K562 (cell line): ENCODE measurements around the gene DISC1. TPM values are rescaled to one million over a fixed set of nuclear protein-coding genes. Genes with fewer than 3 reads are reported as not detected.

ENCODE experiments used
- ATAC-seq: fragments of 200-7000 bp; cut with Tn5 transposase; 3 replicates; pipeline ENCODE4 v1.9.1; 2020; ENCODE audit warnings: moderate library complexity
- BruUV-seq: library from RNA; stranded (reverse); fragments of 400-500 nt; replicated peaks from 2 replicates; lab custom pipeline; 2021; lab: Mats Ljungman, UMichigan
- CTCF ChIA-PET: fragments of 300-600 bp; formaldehyde crosslinking; extraction: SDS; loops from one replicate; lab custom pipeline; 2021; ENCODE audit warnings: low intra/inter-chr PET ratio; lab: Yijun Ruan, JAX
- POLR2A ChIA-PET: fragments of 300-600, 350-650 bp; sonication (Branson Sonifier 250); formaldehyde crosslinking; extraction: SDS; loops from one replicate; lab custom pipeline; 2021; ENCODE audit warnings: antibody characterized with exemption, inconsistent platforms; lab: Yijun Ruan, JAX
- DNase-seq, 4 experiments: peaks; one replicate each; pipeline versions ENCODE4 v3.0.0 to v3.0.0-alpha.2; 2011 to 2018; ENCODE audit warnings: low spot score in 3 of 4, mixed read lengths in 3 of 4; ENCODE audit errors: extremely low read depth in 1 of 4
- FAIRE-seq: peaks from 2 replicates; lab custom pipeline; 2011; peaks lifted over from hg19 to GRCh38; lab: Jason Lieb, UNC
- H2AFZ ChIP-seq: 2 replicates; pipeline ENCODE4 v1.6.0; 2011; ENCODE audit warnings: low read depth, low read length, control low read depth, inconsistent platforms
- H3K27ac ChIP-seq: fragments of 200-600 bp; 3 replicates; pipeline ENCODE4 v1.8.0; 2011; ENCODE audit warnings: low read depth, mild to moderate bottlenecking, control low read depth, inconsistent platforms, low read length, moderate library complexity, mixed read lengths; ENCODE audit errors: extremely low read depth
- H3K27me3 ChIP-seq, 2 experiments: fragments of 300-600 bp in 1 of 2; 2 replicates in 1 of 2; 3 replicates in 1 of 2; pipeline versions ENCODE4 v1.6.0 to v1.8.0; 2011; ENCODE audit warnings: inconsistent platforms in 2 of 2, low read length in 2 of 2, mild to moderate bottlenecking in 1 of 2, mixed read lengths in 1 of 2, moderate library complexity in 1 of 2; ENCODE audit not compliant: control insufficient read depth in 2 of 2, insufficient read depth in 2 of 2
- H3K36me3 ChIP-seq: fragments of 300-600 bp; 3 replicates; pipeline ENCODE4 v1.8.0; 2011; ENCODE audit warnings: mild to moderate bottlenecking, low read length, inconsistent platforms; ENCODE audit not compliant: control insufficient read depth, insufficient read depth
- H3K4me1 ChIP-seq, 2 experiments: fragments of 200-600 bp in 1 of 2; replicated peaks in 1 of 2; 2 replicates in 1 of 2; 3 replicates in 1 of 2; pipeline versions ENCODE4 v1.5.1 to v1.8.0; 2011; ENCODE audit warnings: inconsistent platforms in 2 of 2, low read length in 2 of 2, mild to moderate bottlenecking in 1 of 2, mixed read lengths in 1 of 2, moderate library complexity in 1 of 2; ENCODE audit not compliant: control insufficient read depth in 2 of 2, insufficient read depth in 2 of 2
- H3K4me2 ChIP-seq: 2 replicates; pipeline ENCODE4 v1.6.1; 2011; ENCODE audit warnings: low read length, control low read depth, inconsistent platforms, mixed read lengths; ENCODE audit not compliant: insufficient read depth
- H3K4me3 ChIP-seq: fragments of 200-600 bp; sonication (generic), shearing (Covaris generic); 2 replicates; pipeline ENCODE4 v1.5.1; 2016; ENCODE audit warnings: control low read depth, inconsistent platforms
- H3K79me2 ChIP-seq: fragments of 200-600 bp; 3 replicates; pipeline ENCODE4 v1.8.0; 2011; ENCODE audit warnings: low read length, inconsistent platforms; ENCODE audit not compliant: control insufficient read depth, insufficient read depth
- H3K9ac ChIP-seq, 2 experiments: 2 replicates each; pipeline versions ENCODE4 v1.6.0 to v1.6.1; 2011; ENCODE audit warnings: low read depth in 2 of 2, low read length in 2 of 2, control low read depth in 1 of 2, inconsistent platforms in 1 of 2, mild to moderate bottlenecking in 1 of 2, mixed read lengths in 1 of 2; ENCODE audit not compliant: insufficient read depth in 1 of 2
- H3K9me1 ChIP-seq: one replicate; pipeline ENCODE4 v1.6.0; 2011; ENCODE audit warnings: inconsistent platforms, mild to moderate bottlenecking, low read length, moderate library complexity; ENCODE audit not compliant: control insufficient read depth, insufficient read depth
- H3K9me3 ChIP-seq: replicated peaks from 2 replicates; pipeline ENCODE4 v1.5.1; 2011; ENCODE audit warnings: low read depth, low read length, inconsistent platforms; ENCODE audit not compliant: control insufficient read depth, insufficient read depth
- H4K20me1 ChIP-seq: replicated peaks from 2 replicates; pipeline ENCODE4 v1.6.1; 2011; ENCODE audit warnings: low read length, inconsistent platforms, mixed read lengths; ENCODE audit not compliant: control insufficient read depth, insufficient read depth
- CREB1 ChIP-seq, 2 experiments: sonication (generic) in 1 of 2; formaldehyde crosslinking in 1 of 2; IDR thresholded peaks; 2 replicates each; pipeline versions ENCODE4 v1.6.1 to v1.8.0; 2012 to 2022; ENCODE audit warnings: inconsistent platforms in 1 of 2, mild to moderate bottlenecking in 1 of 2, missing genetic modification reagents in 1 of 2, moderate library complexity in 1 of 2
- ETV1 ChIP-seq: fragments of 450-650 bp; conservative IDR thresholded peaks from 2 replicates; pipeline ENCODE4 v1.6.1; 2016; ENCODE audit warnings: missing genetic modification characterization, control low read depth, low read depth, missing compliant biosample characterization
- ETV6 ChIP-seq, 3 experiments: fragments of 150-350 bp in 1 of 3; sonication (generic) in 1 of 3; formaldehyde crosslinking in 1 of 3; IDR thresholded peaks; 2 replicates each; pipeline versions ENCODE4 v1.6.1 to v1.8.0; 2014 to 2022; ENCODE audit warnings: borderline replicate concordance in 2 of 3, low read depth in 2 of 3, antibody characterized with exemption in 1 of 3, low read length in 1 of 3, mild to moderate bottlenecking in 1 of 3, missing genetic modification reagents in 1 of 3
- OTX1 ChIP-seq: fragments of 450-650 bp; formaldehyde crosslinking; IDR thresholded peaks from 2 replicates; pipeline ENCODE4 v1.4.0; 2022; ENCODE audit warnings: mild to moderate bottlenecking
- PHB ChIP-seq: fragments of 250-450 bp; sonication (Bioruptor Pico); IDR thresholded peaks from 2 replicates; pipeline ENCODE4 v1.5.0; 2021
- PHB2 ChIP-seq: fragments of 450-650 bp; IDR thresholded peaks from 2 replicates; pipeline ENCODE4 v1.6.1; 2017; ENCODE audit warnings: low read depth
- RHOXF2B ChIP-seq: fragments of 250-450 bp; sonication (Bioruptor Pico); conservative IDR thresholded peaks from 2 replicates; pipeline ENCODE4 v1.5.1; 2021
- YY1 ChIP-seq, 3 experiments: IDR thresholded peaks; 2 replicates each; pipeline ENCODE4 v1.6.1; 2011; ENCODE audit warnings: low read length in 2 of 3, mild to moderate bottlenecking in 2 of 3, moderate library complexity in 2 of 3, borderline replicate concordance in 1 of 3, control low read depth in 1 of 3, low read depth in 1 of 3; ENCODE audit not compliant: insufficient read depth in 3 of 3, insufficient replicate concordance in 2 of 3, control insufficient read depth in 1 of 3, insufficient read length in 1 of 3; ENCODE audit errors: extremely low read depth in 1 of 3
- ZNF174 ChIP-seq: fragments of 250-450 bp; sonication (Bioruptor Pico); IDR thresholded peaks from 2 replicates; pipeline ENCODE4 v1.4.0; 2020; ENCODE audit warnings: mild to moderate bottlenecking
- ZNF766 ChIP-seq: fragments of 200-800 bp; sonication (Bioruptor generic); conservative IDR thresholded peaks from 2 replicates; pipeline ENCODE4 v1.6.1; 2016; ENCODE audit warnings: missing genetic modification characterization, missing compliant biosample characterization
- WGBS: fragments of 100-300 bp; shearing (Covaris generic); methylation state at CpG from one replicate; pipeline ENCODE4 v1.1.6; 2016; ENCODE audit warnings: low coverage, mixed read lengths; ENCODE audit not compliant: insufficient coverage; ENCODE audit errors: missing lambda C conversion rate; 5-methylcytosine and 5-hydroxymethylcytosine counted together
- in situ Hi-C: fragments of 300-500 bp; cut with MboI; formaldehyde crosslinking; loops from 4 replicates; pipeline ENCODE4 v1.15.0; 2018; ENCODE audit warnings: inconsistent platforms, mixed read lengths
- intact Hi-C: fragments of 100-400 bp; cut with micrococcal nuclease; formaldehyde crosslinking; loops from 2 replicates; pipeline ENCODE4 v1.14.2; 2022
- polyA plus RNA-seq, 8 experiments: library from polyadenylated mRNA; depleted of rRNA in 4 of 8; stranded (reverse) in 5 of 8; unstranded in 3 of 8; fragments of >200 nt; fragmentation: Nextera tagmentation in 2 of 8; fragmentation: Illumina TruSeq in 1 of 8; extraction: Ambion mirVana in 2 of 8; extraction: Trizol in 1 of 8; gene quantifications; 2 replicates each; pipeline versions ENCODE4 v1.2.1 to v1.2.3, GENCODE V29; 2011 to 2014; ENCODE audit warnings: inconsistent platforms in 1 of 8, missing spikeins in 1 of 8
- total RNA-seq, 7 experiments: library from RNA; depleted of rRNA in 6 of 7; stranded (reverse); fragments of >200 nt in 6 of 7; fragmentation: Illumina TruSeq in 2 of 7; extraction: Trizol in 2 of 7; gene quantifications; 2 replicates each; pipeline versions ENCODE4 v1.2.1 to v1.2.3, GENCODE V29; 2011 to 2021; ENCODE audit warnings: low replicate concordance in 1 of 7
- TF ChIP-seq, protein P1 (sequence below): fragments of 450-650 bp; IDR thresholded peaks from 2 replicates; pipeline ENCODE4 v1.6.1; 2016; ENCODE audit warnings: mild to moderate bottlenecking
- TF ChIP-seq, protein P2 (sequence below): fragments of 250-450 bp; sonication (Bioruptor Pico); IDR thresholded peaks from 2 replicates; pipeline ENCODE4 v1.5.0; 2022; ENCODE audit warnings: mild to moderate bottlenecking
- TF ChIP-seq, protein P3 (sequence below): fragments of 250-450 bp; sonication (Bioruptor Pico); IDR thresholded peaks from 2 replicates; pipeline ENCODE4 v1.4.0; 2020; ENCODE audit warnings: borderline replicate concordance

DISC1 gene
- total and polyA plus RNA-seq, 9 of the 15 experiments (the other 6 are each of a cell fraction or from before 2014, with no cell fraction given), result 0.01 to 0.11 (median 0.08) TPM; not detected in 1

DNA sequence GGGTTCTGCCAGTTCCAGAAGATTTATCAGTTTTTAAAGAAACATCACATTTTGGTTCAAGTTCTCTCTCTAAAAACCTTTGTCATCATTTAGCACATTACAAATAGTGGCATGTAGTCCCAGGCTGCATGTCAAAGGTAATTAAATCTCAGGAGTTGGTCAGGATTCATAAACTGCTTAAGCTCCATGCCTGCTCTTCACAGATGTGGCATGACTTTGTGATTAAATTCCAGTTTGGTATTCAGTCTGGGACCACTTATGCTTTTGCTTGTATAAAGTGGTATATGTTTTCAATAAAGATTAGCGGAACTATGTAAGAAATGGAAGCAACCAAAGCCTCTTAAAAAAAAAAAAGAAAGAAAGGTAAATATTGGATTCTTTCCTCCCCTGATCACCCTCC lies 408.0 kb downstream of the DISC1 start (continued):
- TF ChIP-seq, protein P1, sequence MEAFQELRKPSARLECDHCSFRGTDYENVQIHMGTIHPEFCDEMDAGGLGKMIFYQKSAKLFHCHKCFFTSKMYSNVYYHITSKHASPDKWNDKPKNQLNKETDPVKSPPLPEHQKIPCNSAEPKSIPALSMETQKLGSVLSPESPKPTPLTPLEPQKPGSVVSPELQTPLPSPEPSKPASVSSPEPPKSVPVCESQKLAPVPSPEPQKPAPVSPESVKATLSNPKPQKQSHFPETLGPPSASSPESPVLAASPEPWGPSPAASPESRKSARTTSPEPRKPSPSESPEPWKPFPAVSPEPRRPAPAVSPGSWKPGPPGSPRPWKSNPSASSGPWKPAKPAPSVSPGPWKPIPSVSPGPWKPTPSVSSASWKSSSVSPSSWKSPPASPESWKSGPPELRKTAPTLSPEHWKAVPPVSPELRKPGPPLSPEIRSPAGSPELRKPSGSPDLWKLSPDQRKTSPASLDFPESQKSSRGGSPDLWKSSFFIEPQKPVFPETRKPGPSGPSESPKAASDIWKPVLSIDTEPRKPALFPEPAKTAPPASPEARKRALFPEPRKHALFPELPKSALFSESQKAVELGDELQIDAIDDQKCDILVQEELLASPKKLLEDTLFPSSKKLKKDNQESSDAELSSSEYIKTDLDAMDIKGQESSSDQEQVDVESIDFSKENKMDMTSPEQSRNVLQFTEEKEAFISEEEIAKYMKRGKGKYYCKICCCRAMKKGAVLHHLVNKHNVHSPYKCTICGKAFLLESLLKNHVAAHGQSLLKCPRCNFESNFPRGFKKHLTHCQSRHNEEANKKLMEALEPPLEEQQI, result no peak
- no peak for TF ChIP-seq CREB1 (IDR thresholded peaks at IDR 0.05)
- no peak for TF ChIP-seq CREB1 (CRISPR knock-in tag; IDR thresholded peaks at IDR 0.05)
- TF ChIP-seq PHB (CRISPR knock-in tag), result no peak
- no peak for TF ChIP-seq YY1 (IDR thresholded peaks at IDR 0.05; ENCODE audit: borderline replicate concordance in 1 of 3, control insufficient read depth in 1 of 3, extremely low read depth in 1 of 3, insufficient read depth in 3 of 3, insufficient read length in 1 of 3, insufficient replicate concordance in 2 of 3, low read depth in 1 of 3, low read length in 2 of 3)
- TF ChIP-seq PHB2, result no peak
- TF ChIP-seq OTX1 (CRISPR knock-in tag), result no peak

DNA sequence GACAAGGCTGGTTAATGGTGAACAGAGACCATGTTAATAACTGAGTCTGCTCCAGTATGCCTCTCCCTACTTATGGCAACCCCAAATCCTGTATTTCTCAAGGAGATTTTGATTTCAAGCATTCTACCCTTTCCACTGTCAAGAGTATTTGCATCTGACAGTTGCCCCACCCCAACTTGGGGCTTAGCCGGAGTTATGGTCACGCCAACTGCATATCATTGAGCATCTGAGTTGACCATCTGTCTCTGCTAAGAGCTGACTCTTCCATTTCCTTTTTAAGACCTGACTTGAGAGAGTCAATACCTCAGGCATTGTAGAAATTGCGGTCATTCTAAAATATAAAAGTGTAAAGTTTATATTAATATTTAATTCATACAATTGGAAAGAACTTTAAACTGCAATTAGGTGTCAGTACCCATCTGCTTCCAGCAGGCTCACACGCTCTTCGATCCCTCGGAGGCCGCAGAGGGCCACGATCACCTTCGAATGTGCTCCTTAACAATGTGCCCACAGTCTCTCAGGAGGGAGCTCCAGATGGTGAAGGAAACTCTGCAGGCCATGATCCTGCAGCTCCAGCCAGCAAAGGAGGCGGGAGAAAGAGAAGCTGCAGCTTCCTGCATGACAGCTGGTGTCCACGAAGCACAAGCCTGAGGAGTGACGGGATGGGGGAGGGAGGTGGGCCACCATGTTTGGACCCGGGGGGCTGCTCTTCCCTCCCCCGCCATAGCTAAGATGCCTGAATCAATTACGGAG lies 409.8 kb downstream of the DISC1 start:
- DNase-seq (no peak), ATAC-seq (no peak), FAIRE-seq (no peak)
- Histone ChIP-seq H3K4me1 (no peaks in the 10 kb centered on the region), H3K36me3 (no peaks in the 10 kb centered on the region), H3K9ac (no peak overlapping the region), H3K9me1 (no peaks in the 10 kb centered on the region), H3K27me3 (no peaks in the 10 kb centered on the region), H3K79me2 (no peaks in the 10 kb centered on the region), H4K20me1 (no peaks in the 10 kb centered on the region), H3K27ac (no peak overlapping the region), H2AFZ (no peak overlapping the region), H3K4me3 (no peak overlapping the region), H3K4me2 (no peak overlapping the region), H3K9me3 (no peaks in the 10 kb centered on the region; the same call in 1 of the 2 replicates)
- WGBS, result 2% methylated on average over 12 of the region's 15 CpGs
- intact Hi-C loops (no loop called here), in situ Hi-C loops (no loop called here)
- POLR2A ChIA-PET, result no interaction called here
- no TSS peak for BruUV-seq
- CTCF ChIA-PET, result no interaction called here
- TF ChIP-seq RHOXF2B (CRISPR knock-in tag) (no peak), ZNF174 (CRISPR knock-in tag) (no peak), ZNF766 (CRISPR knock-in tag) (no peak), ETV1 (tag) (no peak), ETV6 (IDR thresholded peaks at IDR 0.05; ENCODE audit: borderline replicate concordance in 1 of 2, low read depth in 2 of 2, low read length in 1 of 2) (no peak), ETV6 (CRISPR knock-in tag; IDR thresholded peaks at IDR 0.05; ENCODE audit: borderline replicate concordance) (no peak)
- TF ChIP-seq, protein P2, sequence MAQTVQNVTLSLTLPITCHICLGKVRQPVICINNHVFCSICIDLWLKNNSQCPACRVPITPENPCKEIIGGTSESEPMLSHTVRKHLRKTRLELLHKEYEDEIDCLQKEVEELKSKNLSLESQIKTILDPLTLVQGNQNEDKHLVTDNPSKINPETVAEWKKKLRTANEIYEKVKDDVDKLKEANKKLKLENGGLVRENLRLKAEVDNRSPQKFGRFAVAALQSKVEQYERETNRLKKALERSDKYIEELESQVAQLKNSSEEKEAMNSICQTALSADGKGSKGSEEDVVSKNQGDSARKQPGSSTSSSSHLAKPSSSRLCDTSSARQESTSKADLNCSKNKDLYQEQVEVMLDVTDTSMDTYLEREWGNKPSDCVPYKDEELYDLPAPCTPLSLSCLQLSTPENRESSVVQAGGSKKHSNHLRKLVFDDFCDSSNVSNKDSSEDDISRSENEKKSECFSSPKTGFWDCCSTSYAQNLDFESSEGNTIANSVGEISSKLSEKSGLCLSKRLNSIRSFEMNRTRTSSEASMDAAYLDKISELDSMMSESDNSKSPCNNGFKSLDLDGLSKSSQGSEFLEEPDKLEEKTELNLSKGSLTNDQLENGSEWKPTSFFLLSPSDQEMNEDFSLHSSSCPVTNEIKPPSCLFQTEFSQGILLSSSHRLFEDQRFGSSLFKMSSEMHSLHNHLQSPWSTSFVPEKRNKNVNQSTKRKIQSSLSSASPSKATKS (CRISPR knock-in tag), result no peak
- TF ChIP-seq, protein P3, sequence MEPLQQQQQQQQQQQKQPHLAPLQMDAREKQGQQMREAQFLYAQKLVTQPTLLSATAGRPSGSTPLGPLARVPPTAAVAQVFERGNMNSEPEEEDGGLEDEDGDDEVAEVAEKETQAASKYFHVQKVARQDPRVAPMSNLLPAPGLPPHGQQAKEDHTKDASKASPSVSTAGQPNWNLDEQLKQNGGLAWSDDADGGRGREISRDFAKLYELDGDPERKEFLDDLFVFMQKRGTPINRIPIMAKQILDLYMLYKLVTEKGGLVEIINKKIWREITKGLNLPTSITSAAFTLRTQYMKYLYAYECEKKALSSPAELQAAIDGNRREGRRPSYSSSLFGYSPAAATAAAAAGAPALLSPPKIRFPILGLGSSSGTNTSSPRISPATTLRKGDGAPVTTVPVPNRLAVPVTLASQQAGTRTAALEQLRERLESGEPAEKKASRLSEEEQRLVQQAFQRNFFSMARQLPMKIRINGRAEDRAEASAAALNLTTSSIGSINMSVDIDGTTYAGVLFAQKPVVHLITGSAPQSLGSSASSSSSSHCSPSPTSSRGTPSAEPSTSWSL, result no peak
